Astrocyte (in vitro differentiated cells and primary cell): ENCODE measurements around the gene UVSSA. TPM values are rescaled to one million over a fixed set of nuclear protein-coding genes. Genes with fewer than 3 reads are reported as not detected.

Source experiments
- DNase-seq: peaks from one replicate; pipeline ENCODE4 v3.0.0-alpha.2; 2010; ENCODE audit warnings: low read depth
- FAIRE-seq: peaks from 2 replicates; lab custom pipeline; 2011; peaks lifted over from hg19 to GRCh38; lab: Jason Lieb, UNC
- H2AFZ ChIP-seq: 2 replicates; pipeline ENCODE4 v1.6.0; 2012; ENCODE audit warnings: low read depth, low read length, inconsistent platforms
- H3K27ac ChIP-seq: 2 replicates; pipeline ENCODE4 v1.5.1; 2011; ENCODE audit warnings: low read depth, low read length, inconsistent platforms
- H3K27me3 ChIP-seq: 2 replicates; pipeline ENCODE4 v1.6.0; 2011; ENCODE audit warnings: low read length, inconsistent platforms; ENCODE audit not compliant: insufficient read depth
- H3K36me3 ChIP-seq: 2 replicates; pipeline ENCODE4 v1.5.1; 2011; ENCODE audit warnings: low read length, inconsistent platforms; ENCODE audit not compliant: insufficient read depth
- H3K4me1 ChIP-seq: 2 replicates; pipeline ENCODE4 v1.5.1; 2011; ENCODE audit warnings: low read length, inconsistent platforms; ENCODE audit not compliant: insufficient read depth
- H3K4me2 ChIP-seq: 2 replicates; pipeline ENCODE4 v1.6.0; 2012; ENCODE audit warnings: low read length, inconsistent platforms
- H3K4me3 ChIP-seq: 2 replicates; pipeline ENCODE4 v1.5.1; 2011; ENCODE audit warnings: low read depth, mild to moderate bottlenecking, low read length, inconsistent platforms; ENCODE audit not compliant: insufficient read depth
- H3K79me2 ChIP-seq: 2 replicates; pipeline ENCODE4 v1.6.0; 2012; ENCODE audit warnings: mild to moderate bottlenecking, low read length, inconsistent platforms; ENCODE audit not compliant: insufficient read depth
- H3K9ac ChIP-seq: 2 replicates; pipeline ENCODE4 v1.6.0; 2012; ENCODE audit warnings: mild to moderate bottlenecking, low read length, inconsistent platforms
- H3K9me3 ChIP-seq: 2 replicates; pipeline ENCODE4 v1.5.1; 2012; ENCODE audit warnings: low read depth, mild to moderate bottlenecking, low read length, inconsistent platforms; ENCODE audit not compliant: insufficient read depth
- H4K20me1 ChIP-seq: 2 replicates; pipeline ENCODE4 v1.6.0; 2012; ENCODE audit warnings: low read length, inconsistent platforms; ENCODE audit not compliant: insufficient read depth
- H3K27ac Mint-ChIP-seq: one replicate; pipeline ENCODE4 v1.8.0; 2021; ENCODE audit warnings: mild to moderate bottlenecking, mixed read lengths; ENCODE audit not compliant: unreplicated experiment
- H3K27me3 Mint-ChIP-seq: one replicate; pipeline ENCODE4 v1.8.0; 2021; ENCODE audit warnings: low read depth, mixed read lengths; ENCODE audit not compliant: unreplicated experiment
- H3K36me3 Mint-ChIP-seq: one replicate; pipeline ENCODE4 v1.8.0; 2021; ENCODE audit warnings: low read depth, mixed read lengths; ENCODE audit not compliant: unreplicated experiment
- H3K4me1 Mint-ChIP-seq: one replicate; pipeline ENCODE4 v1.8.0; 2021; ENCODE audit warnings: low read depth, mixed read lengths; ENCODE audit not compliant: unreplicated experiment
- H3K4me3 Mint-ChIP-seq: one replicate; pipeline ENCODE4 v1.8.0; 2021; ENCODE audit warnings: mild to moderate bottlenecking, moderate library complexity, mixed read lengths; ENCODE audit not compliant: unreplicated experiment
- H3K9me3 Mint-ChIP-seq: one replicate; pipeline ENCODE4 v1.8.0; 2021; ENCODE audit warnings: mild to moderate bottlenecking, mixed read lengths; ENCODE audit not compliant: unreplicated experiment
- CTCF ChIP-seq: IDR thresholded peaks from 2 replicates; pipeline ENCODE4 v1.5.1; 2011; ENCODE audit warnings: low read depth, mild to moderate bottlenecking, inconsistent platforms, low read length, moderate library complexity; ENCODE audit not compliant: insufficient read depth
- EZH2 ChIP-seq: IDR thresholded peaks from 2 replicates; pipeline ENCODE4 v1.6.1; 2012; ENCODE audit warnings: mild to moderate bottlenecking, low read length, inconsistent platforms; ENCODE audit not compliant: insufficient read depth
- total RNA-seq: library from RNA; stranded (reverse); gene quantifications from 2 replicates; pipeline ENCODE4 v1.2.1, GENCODE V29; 2021

UVSSA gene
- total RNA-seq, 1 donor from 2014 or later = 14.8 TPM

GRCh38 chr4:1307951-1308735 is 38.9 kb upstream of the UVSSA start:
- TF ChIP-seq CTCF (no peak), EZH2 (no peak)
- no peak overlapping the region for H3K9ac ChIP-seq
- H3K27me3 ChIP-seq = no peaks in the 10 kb centered on the region
- H3K4me1 ChIP-seq = peaks cover 18% of the 10 kb centered on the region
- H3K4me1 Mint-ChIP-seq = peaks cover 27% of the 10 kb centered on the region
- H4K20me1 ChIP-seq = peaks cover 77% of the 10 kb centered on the region
- H3K36me3 Mint-ChIP-seq = peaks cover 10% of the 10 kb centered on the region
- H3K9me3 ChIP-seq = no peaks in the 10 kb centered on the region
- H3K9me3 Mint-ChIP-seq = no peaks in the 10 kb centered on the region
- no peak overlapping the region for H3K4me3 ChIP-seq
- no peaks in the 10 kb centered on the region for H3K27me3 Mint-ChIP-seq
- H3K36me3 ChIP-seq = no peaks in the 10 kb centered on the region
- peaks cover 97% of the 10 kb centered on the region for H3K79me2 ChIP-seq
- H3K4me3 Mint-ChIP-seq = peak overlapping the region; percentile 41
- no peak overlapping the region for H3K27ac ChIP-seq
- peak overlapping the region; percentile 53 for H3K27ac Mint-ChIP-seq
- H2AFZ ChIP-seq = no peak overlapping the region
- FAIRE-seq (no peak), DNase-seq (no peak)
- H3K4me2 ChIP-seq = no peak overlapping the region

- Histone ChIP-seq H3K9ac (peak overlapping the region; percentile 59), H3K4me2 (peak overlapping the region; percentile 86), H4K20me1 (peaks cover 73% of the 10 kb centered on the region), H3K4me1 (peaks cover 18% of the 10 kb centered on the region), H3K36me3 (peaks cover 2% of the 10 kb centered on the region), H3K27ac (peak overlapping the region; percentile 44), H2AFZ (peak overlapping the region; percentile 20), H3K79me2 (peaks cover 90% of the 10 kb centered on the region), H3K9me3 (no peaks in the 10 kb centered on the region), H3K27me3 (no peaks in the 10 kb centered on the region), H3K4me3 (peak overlapping the region; percentile 45)
- Mint-ChIP-seq H3K4me3 (peak overlapping the region; percentile 79), H3K9me3 (no peaks in the 10 kb centered on the region), H3K27ac (peak overlapping the region; percentile 86), H3K27me3 (no peaks in the 10 kb centered on the region), H3K4me1 (peaks cover 27% of the 10 kb centered on the region), H3K36me3 (peaks cover 17% of the 10 kb centered on the region)
- FAIRE-seq (peak; percentile 71), DNase-seq (peak; percentile 91)
- TF ChIP-seq EZH2 = no peak
- TF ChIP-seq CTCF = no peak
Measured at GRCh38 chr4:1309261-1310010, 37.6 kb upstream of the UVSSA start.
